HG02938 (cell line): ENCODE measurements around the gene MYBBP1A.
"Not testable (repeated sequence)": the region's sequence is repeated elsewhere in the genome, so short reads cannot be mapped to it uniquely, and the experiment has no call there.

Source experiments
- ATAC-seq: cut with Tn5 transposase; IDR thresholded peaks from one replicate; pipeline ENCODE4 v1.9.1; 2021; ENCODE audit warnings: mild to moderate bottlenecking, moderate library complexity; ENCODE audit not compliant: unreplicated experiment

Gene MYBBP1A

GRCh38 chr17:4590981-4591453 is 35.8 kb upstream of the MYBBP1A start:
- ATAC-seq: no peak

- ATAC-seq: not testable (repeated sequence)
Measured at GRCh38 chr17:4590042-4590441, 34.9 kb upstream of the MYBBP1A start.

- ATAC-seq: no peak
Measured at GRCh38 chr17:4588898-4589625, 33.9 kb upstream of the MYBBP1A start.

- ATAC-seq: no peak
Measured at GRCh38 chr17:4588391-4588790, 33.2 kb upstream of the MYBBP1A start.

GRCh38 chr17:4587803-4588202 is 32.6 kb upstream of the MYBBP1A start:
- ATAC-seq: no peak

GRCh38 chr17:4587195-4587594 is 32.0 kb upstream of the MYBBP1A start:
- no peak for ATAC-seq

- no peak for ATAC-seq
Measured at GRCh38 chr17:4586043-4586442, 30.9 kb upstream of the MYBBP1A start.

GRCh38 chr17:4585638-4585994 is 30.4 kb upstream of the MYBBP1A start:
- no peak for ATAC-seq

GRCh38 chr17:4584917-4585637 is 29.9 kb upstream of the MYBBP1A start:
- ATAC-seq: no peak

- no peak for ATAC-seq
Measured at GRCh38 chr17:4584101-4584916, 29.1 kb upstream of the MYBBP1A start, which contains the start of gene SMTNL2. SMTNL2 (plus strand) TSS chr17:4584529; CDS start chr17:4584606, 77 bp downstream.

GRCh38 chr17:4583782-4584100 is 28.6 kb upstream of the MYBBP1A start:
- ATAC-seq: no peak

GRCh38 chr17:4583206-4583605 is 28.0 kb upstream of the MYBBP1A start:
- ATAC-seq: no peak

GRCh38 chr17:4582691-4583090 is 27.5 kb upstream of the MYBBP1A start:
- ATAC-seq: no peak

- no peak for ATAC-seq
Measured at GRCh38 chr17:4582101-4582501, 26.9 kb upstream of the MYBBP1A start.

GRCh38 chr17:4580291-4580690 is 25.1 kb upstream of the MYBBP1A start:
- no peak for ATAC-seq

- ATAC-seq: no peak
Measured at GRCh38 chr17:4579678-4580077, 24.5 kb upstream of the MYBBP1A start.

- not testable (repeated sequence) for ATAC-seq
Measured at GRCh38 chr17:4578349-4578748, 23.2 kb upstream of the MYBBP1A start.

GRCh38 chr17:4577386-4577993 is 22.3 kb upstream of the MYBBP1A start:
- ATAC-seq: no peak

GRCh38 chr17:4576729-4577322 is 21.6 kb upstream of the MYBBP1A start:
- no peak for ATAC-seq

- no peak for ATAC-seq
Measured at GRCh38 chr17:4576161-4576558, 21.0 kb upstream of the MYBBP1A start.
